ENCODE results near the gene MAMDC2.
"Not testable (repeated sequence)": the region's sequence is repeated elsewhere in the genome, so short reads cannot be mapped to it uniquely, and the experiment has no call there.

The MAMDC2 gene

GRCh38 chr9:70218767-70219166 lies 175.1 kb downstream of the MAMDC2 start:
- Mint-ChIP-seq H3K27me3 (ENCODE audit: low read depth) (no peaks in the 10 kb centered on the region), H3K4me3 (no peak overlapping the region), H3K4me1 (ENCODE audit: low read depth) (no peaks in the 10 kb centered on the region), H3K9me3 (no peaks in the 10 kb centered on the region), H3K27ac (no peak overlapping the region), H3K36me3 (ENCODE audit: low read depth) (no peaks in the 10 kb centered on the region)
- no peak for DNase-seq (ENCODE audit: low spot score)

DNA sequence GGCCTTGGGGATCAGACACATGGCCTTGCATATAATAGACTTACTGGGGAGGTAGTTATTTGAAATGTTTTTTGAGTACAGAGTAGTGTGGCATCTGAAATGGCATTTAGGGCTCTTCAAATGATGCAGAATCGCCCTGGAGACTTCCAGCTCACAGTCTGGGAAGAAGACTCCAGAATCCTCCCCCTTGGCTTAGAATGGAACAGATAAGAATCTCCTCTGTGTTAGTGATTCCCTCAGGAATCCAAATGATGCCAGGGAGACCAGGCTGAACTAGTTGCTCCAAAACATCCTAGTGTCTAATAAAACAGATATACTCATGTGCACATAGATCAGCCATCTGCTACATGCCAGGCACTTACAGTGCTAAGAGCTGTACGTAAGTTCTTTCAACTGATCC lies 176.6 kb downstream of the MAMDC2 start:
- Mint-ChIP-seq H3K4me1 (ENCODE audit: low read depth) (no peaks in the 10 kb centered on the region), H3K27me3 (ENCODE audit: low read depth) (no peaks in the 10 kb centered on the region), H3K9me3 (no peaks in the 10 kb centered on the region), H3K27ac (no peak overlapping the region), H3K4me3 (no peak overlapping the region), H3K36me3 (ENCODE audit: low read depth) (no peaks in the 10 kb centered on the region)
- DNase-seq (ENCODE audit: low spot score): no peak

- no peaks in the 10 kb centered on the region for H3K36me3 Mint-ChIP-seq (ENCODE audit: low read depth)
- H3K9me3 Mint-ChIP-seq: no peaks in the 10 kb centered on the region
- H3K27me3 Mint-ChIP-seq (ENCODE audit: low read depth): no peaks in the 10 kb centered on the region
- no peak overlapping the region for H3K4me3 Mint-ChIP-seq
- no peak for DNase-seq (ENCODE audit: low spot score)
- H3K4me1 Mint-ChIP-seq (ENCODE audit: low read depth): no peaks in the 10 kb centered on the region
- H3K27ac Mint-ChIP-seq: no peak overlapping the region
These were observed 178.7 kb downstream of the MAMDC2 start for GRCh38 chr9:70222354-70222753.

DNA sequence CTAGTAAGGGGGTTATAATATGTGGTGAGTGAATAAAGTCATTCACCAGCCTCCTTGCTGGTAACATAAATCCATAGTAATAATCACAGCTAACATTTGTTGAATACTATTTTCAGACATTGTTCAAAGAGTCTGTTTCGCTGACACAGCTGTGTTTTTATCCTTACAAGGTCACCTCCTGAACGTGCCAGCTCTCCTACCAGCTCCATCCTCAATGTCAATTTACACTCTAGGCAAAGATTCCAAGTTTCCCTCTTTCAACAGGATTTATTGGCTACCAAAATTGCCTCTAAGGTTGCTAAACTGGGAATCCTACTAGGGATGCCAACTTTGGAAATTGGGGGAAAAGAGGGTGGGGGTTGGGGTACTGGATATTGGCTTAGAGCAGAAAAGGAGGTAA lies 184.5 kb downstream of the MAMDC2 start:
- Mint-ChIP-seq H3K36me3 (ENCODE audit: low read depth) (no peaks in the 10 kb centered on the region), H3K4me3 (no peak overlapping the region), H3K9me3 (no peaks in the 10 kb centered on the region), H3K27me3 (ENCODE audit: low read depth) (peaks cover 4% of the 10 kb centered on the region), H3K4me1 (ENCODE audit: low read depth) (no peaks in the 10 kb centered on the region), H3K27ac (no peak overlapping the region)
- DNase-seq (ENCODE audit: low spot score): no peak

DNA sequence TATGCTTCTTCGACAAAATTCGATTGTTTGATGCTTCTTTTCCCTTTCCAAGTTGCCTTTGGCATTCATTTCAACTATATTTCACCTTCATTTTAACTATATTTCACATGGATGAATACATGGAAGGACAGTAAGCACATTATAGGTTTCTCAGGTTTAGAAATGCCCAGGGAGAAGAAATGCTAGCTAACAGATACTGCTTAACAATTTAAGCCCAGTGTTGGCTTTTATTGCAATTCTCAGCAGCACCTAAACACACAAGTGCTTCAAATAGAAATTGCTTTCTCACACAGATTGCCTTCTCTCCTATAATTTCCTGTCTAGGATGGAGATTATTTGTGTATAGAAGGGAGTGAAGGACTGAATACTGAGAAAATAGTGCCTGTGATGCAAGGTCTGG lies 185.0 kb downstream of the MAMDC2 start:
- no peak overlapping the region for H3K4me3 Mint-ChIP-seq
- no peaks in the 10 kb centered on the region for H3K36me3 Mint-ChIP-seq (ENCODE audit: low read depth)
- H3K27me3 Mint-ChIP-seq (ENCODE audit: low read depth): peaks cover 4% of the 10 kb centered on the region
- no peak overlapping the region for H3K27ac Mint-ChIP-seq
- no peaks in the 10 kb centered on the region for H3K4me1 Mint-ChIP-seq (ENCODE audit: low read depth)
- DNase-seq (ENCODE audit: low spot score): no peak
- H3K9me3 Mint-ChIP-seq: no peaks in the 10 kb centered on the region

- H3K27me3 Mint-ChIP-seq (ENCODE audit: low read depth): peaks cover 4% of the 10 kb centered on the region
- H3K4me1 Mint-ChIP-seq (ENCODE audit: low read depth): no peaks in the 10 kb centered on the region
- H3K4me3 Mint-ChIP-seq: no peak overlapping the region
- no peak overlapping the region for H3K27ac Mint-ChIP-seq
- H3K9me3 Mint-ChIP-seq: no peaks in the 10 kb centered on the region
- no peak for DNase-seq (ENCODE audit: low spot score)
- no peaks in the 10 kb centered on the region for H3K36me3 Mint-ChIP-seq (ENCODE audit: low read depth)
These were observed 185.4 kb downstream of the MAMDC2 start for GRCh38 chr9:70229026-70229425.

DNA sequence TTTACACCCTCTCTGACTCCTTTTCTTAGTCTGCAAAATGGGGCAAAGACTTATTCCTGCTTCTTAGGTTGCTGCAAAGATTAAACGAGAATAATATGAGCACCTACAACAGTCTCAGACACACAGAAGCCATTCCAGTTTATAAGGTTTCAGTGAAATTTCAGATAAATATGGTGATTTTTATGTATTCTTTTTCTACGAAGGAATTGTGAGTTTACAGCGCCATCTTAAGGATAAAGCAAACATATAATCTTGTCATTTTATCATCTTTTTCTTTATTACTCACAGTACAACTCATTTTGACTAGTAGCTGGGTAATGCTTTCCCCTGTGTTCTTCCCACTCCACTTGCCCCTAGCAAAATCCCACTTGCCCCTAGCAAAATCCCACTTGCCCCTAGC lies 185.9 kb downstream of the MAMDC2 start:
- peaks cover 4% of the 10 kb centered on the region for H3K27me3 Mint-ChIP-seq (ENCODE audit: low read depth)

DNA sequence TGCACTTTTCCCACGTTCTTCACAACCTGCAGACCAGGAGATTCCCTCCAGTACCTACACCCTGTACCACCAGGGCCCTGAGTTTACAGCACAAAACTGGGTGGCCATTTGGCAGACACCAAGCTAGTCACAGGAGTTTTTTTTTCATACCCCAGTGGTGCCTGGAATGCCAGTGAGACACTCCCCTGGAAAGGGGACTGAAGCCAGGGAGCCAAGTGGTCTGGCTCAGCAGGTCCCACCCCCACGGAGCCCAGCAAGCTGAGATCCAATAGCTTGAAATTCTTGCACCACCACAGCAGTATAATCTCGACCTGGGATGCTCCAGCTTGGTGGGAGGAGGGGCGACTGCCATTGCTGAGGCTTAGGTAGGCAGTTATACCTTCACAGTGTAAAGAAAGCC lies 188.8 kb downstream of the MAMDC2 start:
- H3K27me3 Mint-ChIP-seq (ENCODE audit: low read depth): peaks cover 4% of the 10 kb centered on the region

More for the DNA sequence above, 185.9 kb downstream of the MAMDC2 start:
- Mint-ChIP-seq H3K4me1 (ENCODE audit: low read depth) (no peaks in the 10 kb centered on the region), H3K36me3 (ENCODE audit: low read depth) (no peaks in the 10 kb centered on the region), H3K27ac (no peak overlapping the region), H3K9me3 (no peaks in the 10 kb centered on the region), H3K4me3 (no peak overlapping the region)
- DNase-seq (ENCODE audit: low spot score): no peak

DNA sequence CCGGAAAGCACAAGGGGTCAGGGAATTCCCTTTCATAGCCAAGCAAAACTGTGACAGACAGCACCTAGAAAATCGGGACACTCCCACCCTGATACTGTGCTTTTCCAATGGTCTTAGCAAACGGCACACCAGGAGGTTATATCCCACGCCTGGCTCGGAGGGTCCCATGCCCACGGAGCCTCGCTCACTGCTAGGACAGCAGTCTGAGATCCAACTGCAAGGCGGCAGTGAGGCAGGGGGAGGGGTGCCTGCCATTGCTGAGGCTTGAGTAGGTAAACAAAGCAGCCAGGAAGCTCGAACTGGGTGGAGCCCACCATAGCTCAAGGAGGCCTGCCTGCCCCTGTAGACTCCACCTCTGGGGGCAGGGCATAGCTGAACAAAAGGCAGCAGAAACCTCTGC lies 190.6 kb downstream of the MAMDC2 start:
- DNase-seq (ENCODE audit: low spot score); H3K4me1 Mint-ChIP-seq (ENCODE audit: low read depth); H3K4me3 Mint-ChIP-seq: not testable (repeated sequence)

More for the DNA sequence above, 188.8 kb downstream of the MAMDC2 start:
- Mint-ChIP-seq H3K4me3 (no peak overlapping the region), H3K36me3 (ENCODE audit: low read depth) (no peaks in the 10 kb centered on the region), H3K4me1 (ENCODE audit: low read depth) (no peaks in the 10 kb centered on the region), H3K9me3 (no peaks in the 10 kb centered on the region), H3K27ac (no peak overlapping the region)
- no peak for DNase-seq (ENCODE audit: low spot score)

GRCh38 chr9:70245952-70246351 lies 202.3 kb downstream of the MAMDC2 start:
- peaks cover 18% of the 10 kb centered on the region for H3K27me3 Mint-ChIP-seq (ENCODE audit: low read depth)
- H3K27ac Mint-ChIP-seq; DNase-seq (ENCODE audit: low spot score); H3K36me3 Mint-ChIP-seq (ENCODE audit: low read depth); H3K9me3 Mint-ChIP-seq; H3K4me1 Mint-ChIP-seq (ENCODE audit: low read depth); H3K4me3 Mint-ChIP-seq: not testable (repeated sequence)

More for the DNA sequence above, 190.6 kb downstream of the MAMDC2 start:
- not testable (repeated sequence) for H3K27ac Mint-ChIP-seq; H3K36me3 Mint-ChIP-seq (ENCODE audit: low read depth); H3K27me3 Mint-ChIP-seq (ENCODE audit: low read depth); H3K9me3 Mint-ChIP-seq

DNA sequence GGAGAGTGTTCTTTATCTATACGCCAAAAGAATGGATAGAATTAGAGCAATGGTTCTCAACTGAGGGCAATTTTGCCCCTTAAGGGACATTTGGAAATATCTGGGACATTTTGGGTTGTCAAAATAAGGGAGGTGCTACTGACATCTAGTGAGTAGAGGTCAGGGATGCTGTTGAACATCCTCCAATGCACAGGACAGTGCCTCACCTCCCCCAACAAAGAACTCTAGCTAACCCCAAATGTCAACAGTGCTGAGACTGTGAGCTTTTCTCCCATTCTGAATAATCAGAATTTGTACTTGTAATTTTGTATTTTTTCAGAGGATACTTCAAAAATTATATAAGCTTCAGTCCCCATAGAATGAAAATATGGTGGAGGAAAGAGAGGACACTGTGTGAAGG lies 206.6 kb downstream of the MAMDC2 start:
- no peaks in the 10 kb centered on the region for H3K9me3 Mint-ChIP-seq
- no peak for DNase-seq (ENCODE audit: low spot score)
- H3K36me3 Mint-ChIP-seq (ENCODE audit: low read depth): no peaks in the 10 kb centered on the region
- H3K27me3 Mint-ChIP-seq (ENCODE audit: low read depth): peaks cover 5% of the 10 kb centered on the region
- H3K27ac Mint-ChIP-seq: no peak overlapping the region
- H3K4me1 Mint-ChIP-seq (ENCODE audit: low read depth): peaks cover 2% of the 10 kb centered on the region
- H3K4me3 Mint-ChIP-seq: no peak overlapping the region

- peaks cover 19% of the 10 kb centered on the region for H3K4me1 Mint-ChIP-seq (ENCODE audit: low read depth)
These were observed 211.8 kb downstream of the MAMDC2 start for GRCh38 chr9:70255486-70255885.

DNA sequence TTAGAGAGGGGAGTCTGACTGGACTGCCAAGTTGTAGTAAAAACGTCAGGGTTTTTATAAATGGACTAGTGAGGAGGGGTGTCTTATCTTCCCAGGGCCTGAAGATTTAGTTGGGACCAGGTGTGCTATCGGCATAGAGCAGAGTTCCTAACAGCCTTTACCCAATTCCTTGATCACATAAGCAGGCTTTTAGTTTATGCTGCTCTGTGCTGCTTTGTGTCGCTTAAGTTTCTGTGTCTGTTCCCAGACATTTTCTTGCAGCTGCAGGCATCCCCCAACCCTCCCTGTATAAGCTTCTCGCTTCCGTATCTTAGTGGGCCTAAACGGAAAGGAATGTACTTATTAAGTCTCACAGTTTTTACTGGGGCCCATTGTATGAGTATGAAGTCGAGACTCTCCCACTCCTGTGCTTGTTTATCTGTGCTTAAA lies 212.5 kb downstream of the MAMDC2 start:
- Mint-ChIP-seq H3K4me1 (ENCODE audit: low read depth) (peaks cover 23% of the 10 kb centered on the region), H3K4me3 (no peak overlapping the region), H3K27ac (no peak overlapping the region), H3K36me3 (ENCODE audit: low read depth) (peaks cover 14% of the 10 kb centered on the region), H3K9me3 (no peaks in the 10 kb centered on the region), H3K27me3 (ENCODE audit: low read depth) (peaks cover 7% of the 10 kb centered on the region)
- DNase-seq (ENCODE audit: low spot score): no peak

More at GRCh38 chr9:70255486-70255885, 211.8 kb downstream of the MAMDC2 start:
- no peaks in the 10 kb centered on the region for H3K9me3 Mint-ChIP-seq
- H3K27me3 Mint-ChIP-seq (ENCODE audit: low read depth): peaks cover 7% of the 10 kb centered on the region
- no peak overlapping the region for H3K27ac Mint-ChIP-seq
- DNase-seq (ENCODE audit: low spot score): no peak
- no peak overlapping the region for H3K4me3 Mint-ChIP-seq
- peaks cover 8% of the 10 kb centered on the region for H3K36me3 Mint-ChIP-seq (ENCODE audit: low read depth)

DNA sequence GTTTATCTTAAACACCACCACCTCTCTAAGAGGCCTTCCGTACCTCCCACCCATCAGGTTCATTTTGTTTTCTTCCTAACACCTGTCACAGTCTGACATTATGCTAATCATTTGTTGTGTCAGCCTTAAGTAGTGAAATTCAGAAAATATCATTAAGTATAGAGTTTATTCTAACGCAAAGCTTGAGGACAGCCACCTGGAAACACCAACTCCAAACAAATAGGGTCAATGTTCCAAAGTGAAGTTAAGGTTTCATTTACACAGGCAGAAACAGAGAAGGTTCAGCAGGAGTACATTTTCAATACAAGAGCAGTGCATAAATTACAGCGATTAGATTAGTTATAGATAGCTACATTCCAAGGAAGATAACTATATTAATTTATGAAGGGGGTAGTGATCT lies 213.9 kb downstream of the MAMDC2 start:
- peak overlapping the region; percentile 41 for H3K27ac Mint-ChIP-seq
- no peak for DNase-seq (ENCODE audit: low spot score)
- peaks cover 37% of the 10 kb centered on the region for H3K4me1 Mint-ChIP-seq (ENCODE audit: low read depth)
- H3K27me3 Mint-ChIP-seq (ENCODE audit: low read depth): peaks cover 7% of the 10 kb centered on the region
- H3K36me3 Mint-ChIP-seq (ENCODE audit: low read depth): peaks cover 27% of the 10 kb centered on the region
- peak overlapping the region; percentile 91 for H3K4me3 Mint-ChIP-seq
- H3K9me3 Mint-ChIP-seq: no peaks in the 10 kb centered on the region

- peaks cover 29% of the 10 kb centered on the region for H3K36me3 Mint-ChIP-seq (ENCODE audit: low read depth)
- H3K4me3 Mint-ChIP-seq: peak overlapping the region; percentile 91
- H3K27me3 Mint-ChIP-seq (ENCODE audit: low read depth): peaks cover 7% of the 10 kb centered on the region
- H3K9me3 Mint-ChIP-seq: no peaks in the 10 kb centered on the region
- no peak for DNase-seq (ENCODE audit: low spot score)
- H3K4me1 Mint-ChIP-seq (ENCODE audit: low read depth): peaks cover 39% of the 10 kb centered on the region
- H3K27ac Mint-ChIP-seq: peak overlapping the region; percentile 93
These were observed 214.5 kb downstream of the MAMDC2 start for GRCh38 chr9:70257991-70258691.

All from T-helper 2 cell treated with Interferon-gamma antibody and Interleukin-4, amounts not matched to agents 5 μg/mL and 100 μg/mL, for 36 hours (primary cell).